Body of pancreas (tissue), 4 donors: ENCODE measurements around the gene TGM1.

Source experiments
- POLR2A ChIP-seq, 3 donors: fragments of 450-650 bp; IDR thresholded peaks; one replicate each; pipeline ENCODE4 v1.6.1; 2016; ENCODE audit warnings: antibody characterized with exemption in 3 of 3, mild to moderate bottlenecking in 2 of 3
- TF ChIP-seq, protein P1 (sequence below), 7 experiments: fragments of 450-650 bp in 4 of 7; fragments of 200-600 bp in 3 of 7; sonication (generic) in 3 of 7; IDR thresholded peaks; one replicate each; pipeline ENCODE4 v1.5.1; 2016 to 2019; ENCODE audit warnings: antibody characterized with exemption in 7 of 7

DNA sequence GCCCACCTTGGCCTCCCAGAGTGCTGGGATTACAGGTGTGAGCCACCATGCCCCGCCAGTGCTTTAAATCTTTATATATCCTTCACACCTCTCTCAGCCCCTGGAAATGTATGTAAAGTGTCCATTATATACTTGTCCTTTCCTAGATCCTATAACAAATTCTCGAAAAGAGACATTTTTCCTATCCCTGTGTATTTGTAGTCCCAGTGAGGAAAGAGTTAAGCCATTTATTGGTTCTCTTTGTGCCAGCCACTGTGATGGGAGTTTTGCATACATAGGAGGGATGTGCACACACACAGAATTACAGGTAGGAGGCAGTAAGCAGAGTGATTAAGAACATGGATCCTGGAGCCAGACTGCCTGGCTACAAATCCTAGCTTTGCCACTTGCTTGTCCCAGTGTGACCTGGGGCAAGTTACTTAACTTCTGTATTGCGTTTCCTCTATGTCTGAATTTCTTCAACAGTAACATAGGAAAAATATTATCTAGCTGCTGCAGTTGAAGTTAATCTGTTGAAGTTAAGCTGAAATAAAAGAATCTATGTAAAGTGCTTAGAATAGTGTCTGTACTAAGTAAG, 10.5 kb upstream of the TGM1 start:
- TF ChIP-seq POLR2A (IDR thresholded peaks at IDR 0.05): no peak
- TF ChIP-seq, protein P1, sequence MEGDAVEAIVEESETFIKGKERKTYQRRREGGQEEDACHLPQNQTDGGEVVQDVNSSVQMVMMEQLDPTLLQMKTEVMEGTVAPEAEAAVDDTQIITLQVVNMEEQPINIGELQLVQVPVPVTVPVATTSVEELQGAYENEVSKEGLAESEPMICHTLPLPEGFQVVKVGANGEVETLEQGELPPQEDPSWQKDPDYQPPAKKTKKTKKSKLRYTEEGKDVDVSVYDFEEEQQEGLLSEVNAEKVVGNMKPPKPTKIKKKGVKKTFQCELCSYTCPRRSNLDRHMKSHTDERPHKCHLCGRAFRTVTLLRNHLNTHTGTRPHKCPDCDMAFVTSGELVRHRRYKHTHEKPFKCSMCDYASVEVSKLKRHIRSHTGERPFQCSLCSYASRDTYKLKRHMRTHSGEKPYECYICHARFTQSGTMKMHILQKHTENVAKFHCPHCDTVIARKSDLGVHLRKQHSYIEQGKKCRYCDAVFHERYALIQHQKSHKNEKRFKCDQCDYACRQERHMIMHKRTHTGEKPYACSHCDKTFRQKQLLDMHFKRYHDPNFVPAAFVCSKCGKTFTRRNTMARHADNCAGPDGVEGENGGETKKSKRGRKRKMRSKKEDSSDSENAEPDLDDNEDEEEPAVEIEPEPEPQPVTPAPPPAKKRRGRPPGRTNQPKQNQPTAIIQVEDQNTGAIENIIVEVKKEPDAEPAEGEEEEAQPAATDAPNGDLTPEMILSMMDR (IDR thresholded peaks at IDR 0.05): peak in 4 of 7 experiments; percentile 5 to 26 (median 22)
